Caco-2 (cell line): ENCODE measurements around the gene CD160. TPM values are rescaled to one million over a fixed set of nuclear protein-coding genes. Genes with fewer than 3 reads are reported as not detected.
"Not testable (repeated sequence)": the region's sequence is repeated elsewhere in the genome, so short reads cannot be mapped to it uniquely, and the experiment has no call there.

ENCODE experiments used
- BruUV-seq: library from RNA; stranded (reverse); fragments of 400-500 nt; replicated peaks from 2 replicates; lab custom pipeline; 2021; lab: Mats Ljungman, UMichigan
- CTCF ChIA-PET: fragments of 300-600 bp; sonication (Branson Sonifier 250); formaldehyde crosslinking; loops from one replicate; lab custom pipeline; 2022; ENCODE audit warnings: antibody characterized with exemption; lab: Charles Lee
- POLR2A ChIA-PET: fragments of 300-600 bp; sonication (Branson Sonifier 250); formaldehyde crosslinking; loops from one replicate; lab custom pipeline; 2022; ENCODE audit warnings: antibody characterized with exemption; lab: Charles Lee
- DNase-seq, 2 experiments: peaks; one replicate each; pipeline versions ENCODE4 v3.0.0 to v3.0.0-alpha.2; 2020 to 2022
- H3K27me3 ChIP-seq: replicated peaks from 2 replicates; pipeline ENCODE4 v1.6.0; 2011; ENCODE audit warnings: low read length; ENCODE audit not compliant: control insufficient read depth, insufficient read depth
- H3K36me3 ChIP-seq: 2 replicates; pipeline ENCODE4 v1.5.1; 2011; ENCODE audit warnings: low read length; ENCODE audit not compliant: control insufficient read depth, insufficient read depth
- H3K4me1 ChIP-seq: fragments of 250-450 bp; sonication (Bioruptor Pico); 2 replicates; pipeline ENCODE4 v1.5.1; 2020; ENCODE audit warnings: mild to moderate bottlenecking
- H3K4me3 ChIP-seq: 2 replicates; pipeline ENCODE4 v1.5.1; 2011; ENCODE audit warnings: low read depth, mild to moderate bottlenecking, control low read depth, low read length
- H3K9me3 ChIP-seq: fragments of 250-450 bp; sonication (Bioruptor Pico); 2 replicates; pipeline ENCODE4 v1.5.1; 2020; ENCODE audit warnings: mild to moderate bottlenecking, moderate library complexity
- H3K27ac Mint-ChIP-seq: one replicate; pipeline ENCODE4 v1.8.0; 2022; ENCODE audit warnings: mixed read lengths; ENCODE audit not compliant: unreplicated experiment
- H3K27me3 Mint-ChIP-seq: one replicate; pipeline ENCODE4 v1.8.0; 2022; ENCODE audit warnings: mixed read lengths; ENCODE audit not compliant: insufficient read depth, unreplicated experiment
- H3K36me3 Mint-ChIP-seq: one replicate; pipeline ENCODE4 v1.8.0; 2022; ENCODE audit warnings: mild to moderate bottlenecking, mixed read lengths; ENCODE audit not compliant: insufficient read depth, unreplicated experiment
- H3K4me1 Mint-ChIP-seq: one replicate; pipeline ENCODE4 v1.8.0; 2022; ENCODE audit warnings: low read depth, mixed read lengths; ENCODE audit not compliant: unreplicated experiment
- H3K4me3 Mint-ChIP-seq: one replicate; pipeline ENCODE4 v1.8.0; 2022; ENCODE audit warnings: mild to moderate bottlenecking, moderate library complexity, mixed read lengths; ENCODE audit not compliant: unreplicated experiment
- H3K9me3 Mint-ChIP-seq: one replicate; pipeline ENCODE4 v1.8.0; 2022; ENCODE audit warnings: mixed read lengths; ENCODE audit not compliant: unreplicated experiment
- CTCF ChIP-seq, 2 experiments: fragments of 200-600 bp in 1 of 2; IDR thresholded peaks; 1 replicate in 1 of 2; 2 replicates in 1 of 2; pipeline versions ENCODE4 v1.5.1 to v1.8.0; 2011 to 2022; ENCODE audit warnings: antibody characterized with exemption in 1 of 2, control low read depth in 1 of 2, inconsistent platforms in 1 of 2, low read depth in 1 of 2, low read length in 1 of 2, mild to moderate bottlenecking in 1 of 2, moderate library complexity in 1 of 2; ENCODE audit not compliant: insufficient read depth in 1 of 2, severe bottlenecking in 1 of 2, unreplicated experiment in 1 of 2
- intact Hi-C: fragments of 100-400 bp; cut with micrococcal nuclease; formaldehyde crosslinking; loops from one replicate; pipeline ENCODE4 v1.10.0; 2022; ENCODE audit not compliant: unreplicated experiment
- total RNA-seq: library from RNA; stranded (reverse); gene quantifications from 2 replicates; pipeline ENCODE4 v1.2.3, GENCODE V29; 2022

CD160 gene
- total RNA-seq, 1 experiment from 2014 or later = 0.20 TPM

- DNase-seq = no peak
- ChIA-PET CTCF (interaction anchor here (1.4 kb wide), 1 partner anchor 9 kb away, joined by 5 read pairs; the partner anchor contains the start of gene PDZK1), POLR2A (interaction anchor here (0.6 kb wide), 2 partner anchors 9 to 11 kb away, joined by 3 to 4 read pairs; no protein-coding TSS in a partner anchor)
- intact Hi-C loops = no loop called here
- peaks cover 57% of the 10 kb centered on the region for H3K4me1 Mint-ChIP-seq
- Histone ChIP-seq H3K27me3 (no peaks in the 10 kb centered on the region), H3K9me3 (no peaks in the 10 kb centered on the region), H3K36me3 (no peaks in the 10 kb centered on the region), H3K4me1 (peaks cover 66% of the 10 kb centered on the region), H3K4me3 (no peak overlapping the region)
- H3K4me3 Mint-ChIP-seq = no peak overlapping the region
- H3K9me3 Mint-ChIP-seq = no peaks in the 10 kb centered on the region
- H3K27ac Mint-ChIP-seq = no peak overlapping the region
- no peaks in the 10 kb centered on the region for H3K27me3 Mint-ChIP-seq
- peaks cover 10% of the 10 kb centered on the region for H3K36me3 Mint-ChIP-seq
- BruUV-seq = no TSS peak
- TF ChIP-seq CTCF (IDR thresholded peaks at IDR 0.05; ENCODE audit: insufficient read depth in 1 of 2, low read depth in 1 of 2, low read length in 1 of 2, severe bottlenecking in 1 of 2, unreplicated experiment in 1 of 2) = no peak
These were observed 2.5 kb upstream of the CD160 start for GRCh38 chr1:145716641-145717345.

DNA sequence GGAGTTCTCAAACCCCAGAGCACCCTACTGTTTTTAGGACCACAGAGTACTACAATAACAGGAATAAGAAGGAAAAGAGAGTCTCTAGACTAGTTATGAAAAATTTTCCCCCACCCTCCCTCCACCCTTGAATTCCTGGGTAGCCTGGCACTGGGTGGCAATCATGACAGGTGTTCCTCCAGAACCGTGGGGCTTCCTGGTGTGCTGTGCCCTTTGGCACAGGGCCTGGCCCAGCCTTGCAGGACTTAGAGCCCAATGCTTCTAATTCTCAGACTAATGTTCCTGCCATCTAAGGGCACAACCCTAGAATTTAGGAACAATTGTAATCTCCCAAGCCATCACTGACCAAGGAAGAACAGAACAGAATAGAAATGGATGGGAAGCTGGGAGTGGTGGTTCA is 1.5 kb upstream of the CD160 start:
- H3K27me3 ChIP-seq = no peaks in the 10 kb centered on the region
- ChIA-PET POLR2A (no interaction called here), CTCF (no interaction called here)
- Mint-ChIP-seq H3K4me1 (peaks cover 59% of the 10 kb centered on the region), H3K36me3 (peaks cover 7% of the 10 kb centered on the region), H3K27ac (no peak overlapping the region), H3K27me3 (no peaks in the 10 kb centered on the region), H3K4me3 (no peak overlapping the region), H3K9me3 (no peaks in the 10 kb centered on the region)
- H3K36me3 ChIP-seq = no peaks in the 10 kb centered on the region
- peaks cover 55% of the 10 kb centered on the region for H3K4me1 ChIP-seq
- no peak for DNase-seq
- no peak overlapping the region for H3K4me3 ChIP-seq
- intact Hi-C loops = no loop called here
- no peaks in the 10 kb centered on the region for H3K9me3 ChIP-seq
- TF ChIP-seq CTCF (IDR thresholded peaks at IDR 0.05; ENCODE audit: insufficient read depth in 1 of 2, low read depth in 1 of 2, low read length in 1 of 2, severe bottlenecking in 1 of 2, unreplicated experiment in 1 of 2) = no peak
- no TSS peak for BruUV-seq

DNA sequence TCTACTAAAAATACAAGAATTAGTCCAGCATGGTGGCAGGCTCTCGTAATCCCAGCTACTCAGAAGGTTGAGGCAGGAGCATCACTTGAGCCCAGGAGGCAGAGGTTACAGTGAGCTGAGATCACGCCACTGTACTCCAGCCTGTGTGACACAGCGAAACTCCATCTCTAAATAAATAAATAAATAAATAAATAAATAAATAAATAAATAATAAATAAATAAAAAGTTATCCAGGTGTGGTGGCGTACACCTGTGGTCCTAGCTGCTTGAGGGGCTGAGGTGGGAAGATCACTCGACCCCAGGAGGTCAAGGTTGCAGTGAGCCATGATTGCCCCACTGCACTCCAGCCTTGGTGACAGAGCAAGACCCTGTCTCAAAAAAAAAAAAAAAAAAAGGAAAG is 834 bp upstream of the CD160 start:
- DNase-seq, H3K27me3 Mint-ChIP-seq, H3K9me3 Mint-ChIP-seq, H3K9me3 ChIP-seq, H3K4me3 Mint-ChIP-seq, BruUV-seq, H3K27ac Mint-ChIP-seq, H3K27me3 ChIP-seq, H3K36me3 ChIP-seq, POLR2A ChIA-PET, intact Hi-C loops, CTCF ChIA-PET, H3K36me3 Mint-ChIP-seq, H3K4me3 ChIP-seq: not testable (repeated sequence)
- H3K4me1 ChIP-seq = peaks cover 52% of the 10 kb centered on the region
- peaks cover 56% of the 10 kb centered on the region for H3K4me1 Mint-ChIP-seq
